GM19395 (cell line): ENCODE measurements around the gene HPRT1.

Source experiments
- ATAC-seq: cut with Tn5 transposase; IDR thresholded peaks from one replicate; pipeline ENCODE4 v1.9.1; 2021; ENCODE audit warnings: mild to moderate bottlenecking, moderate library complexity; ENCODE audit not compliant: unreplicated experiment

Gene HPRT1

DNA sequence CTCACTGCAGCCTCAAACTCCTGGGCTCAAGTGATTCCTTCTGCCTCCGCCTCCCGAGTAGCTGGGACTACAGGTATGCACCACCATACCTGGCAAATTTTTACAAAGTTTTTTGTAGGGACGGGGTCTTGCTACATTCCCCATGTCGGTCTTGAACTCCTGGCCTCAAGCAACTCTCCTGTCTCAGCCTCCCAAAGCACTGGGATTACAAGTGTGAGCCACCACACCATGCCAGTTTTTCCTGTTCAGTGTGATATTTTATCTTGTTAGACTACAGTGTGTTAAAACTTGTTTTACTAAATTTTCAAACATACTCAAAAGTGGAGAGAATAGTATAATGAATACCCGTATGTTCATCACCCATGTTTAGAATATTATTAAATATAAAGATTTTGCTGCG lies 12.1 kb downstream of the HPRT1 start:
- no peak for ATAC-seq

GRCh38 chrX:134476284-134476683 lies 16.3 kb downstream of the HPRT1 start:
- no peak for ATAC-seq

GRCh38 chrX:134478374-134478773 lies 18.4 kb downstream of the HPRT1 start:
- ATAC-seq, result no peak

GRCh38 chrX:134480061-134480460 lies 20.1 kb downstream of the HPRT1 start:
- ATAC-seq, result no peak

DNA sequence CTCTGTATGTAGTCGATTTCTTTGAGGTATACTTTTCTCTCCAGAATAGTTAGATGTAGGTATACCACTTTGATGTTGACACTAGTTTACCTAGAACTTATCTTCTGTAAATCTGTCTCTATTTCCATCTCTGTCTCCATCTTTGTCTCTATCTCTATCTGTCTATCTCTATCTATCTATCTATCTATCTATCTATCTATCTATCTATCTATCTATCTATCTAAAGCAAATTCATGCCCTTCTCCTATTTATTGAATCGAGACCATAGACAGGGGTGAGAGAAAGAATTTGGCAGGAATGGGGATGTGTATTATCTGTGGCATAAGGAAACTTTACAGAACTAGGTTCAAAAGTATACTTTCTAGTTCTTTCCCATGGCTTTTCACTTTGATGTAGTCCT lies 21.4 kb downstream of the HPRT1 start:
- ATAC-seq, result no peak

DNA sequence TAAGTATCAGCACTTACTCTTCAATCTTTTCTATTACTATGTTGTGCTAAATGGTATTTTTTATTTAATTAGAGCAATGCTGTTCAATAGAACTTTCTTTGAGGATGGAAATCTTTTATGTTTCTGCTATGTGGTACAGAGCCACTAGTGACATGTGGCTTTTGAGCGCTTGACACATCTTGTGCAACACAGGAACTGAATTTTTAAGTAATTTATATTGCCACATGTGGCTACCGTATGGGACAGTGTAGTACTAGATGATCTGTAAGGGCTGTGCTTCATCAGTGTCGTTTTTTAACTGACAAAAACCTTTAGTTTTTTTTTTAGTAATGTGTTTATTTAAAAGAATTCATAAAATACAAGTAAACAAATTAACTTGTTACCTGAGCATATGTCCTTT lies 22.4 kb downstream of the HPRT1 start:
- ATAC-seq, result no peak

- ATAC-seq, result no peak
Observed at GRCh38 chrX:134484039-134484438, 24.1 kb downstream of the HPRT1 start.

GRCh38 chrX:134501941-134502340 lies 42.0 kb downstream of the HPRT1 start:
- no peak for ATAC-seq

DNA sequence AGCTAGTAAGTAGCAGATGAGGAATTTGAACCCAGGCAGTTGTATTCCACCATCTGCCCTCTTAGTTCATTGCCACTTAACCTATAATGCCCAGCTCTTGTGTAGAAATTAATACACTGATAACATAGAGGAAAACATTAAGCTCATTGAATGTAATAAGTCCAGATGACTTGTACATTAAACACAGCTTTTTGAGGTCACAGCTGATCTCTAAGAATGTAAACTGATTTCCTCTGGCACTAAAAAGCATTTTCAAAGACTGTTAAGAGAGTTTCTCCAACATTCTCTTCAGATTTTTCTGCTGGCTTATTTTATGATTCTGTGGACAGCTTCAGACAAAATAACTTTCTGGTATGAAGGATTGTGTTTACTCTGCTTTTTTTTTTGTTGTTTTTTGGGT lies 42.7 kb downstream of the HPRT1 start:
- no peak for ATAC-seq

- no peak for ATAC-seq
Observed at GRCh38 chrX:134512566-134512965, 52.6 kb downstream of the HPRT1 start.

DNA sequence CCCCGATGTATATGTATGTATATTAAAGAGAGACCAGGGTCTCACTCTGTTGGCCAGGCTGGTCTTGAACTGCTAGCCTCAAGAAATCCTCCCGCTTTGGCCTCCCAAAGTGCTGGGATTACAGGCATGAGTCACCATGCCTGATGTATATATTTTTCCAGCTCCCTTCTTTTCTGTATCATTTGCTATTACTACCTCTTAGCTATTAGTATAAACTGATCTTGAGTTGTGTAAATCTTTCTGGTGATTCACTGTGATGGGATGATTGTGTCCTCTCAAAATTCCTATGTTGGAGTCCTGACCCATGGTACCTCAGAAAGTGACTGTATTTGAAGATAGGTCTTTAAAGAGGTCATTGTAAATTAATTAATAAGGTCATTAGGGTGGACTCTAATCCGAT lies 53.1 kb downstream of the HPRT1 start:
- no peak for ATAC-seq

DNA sequence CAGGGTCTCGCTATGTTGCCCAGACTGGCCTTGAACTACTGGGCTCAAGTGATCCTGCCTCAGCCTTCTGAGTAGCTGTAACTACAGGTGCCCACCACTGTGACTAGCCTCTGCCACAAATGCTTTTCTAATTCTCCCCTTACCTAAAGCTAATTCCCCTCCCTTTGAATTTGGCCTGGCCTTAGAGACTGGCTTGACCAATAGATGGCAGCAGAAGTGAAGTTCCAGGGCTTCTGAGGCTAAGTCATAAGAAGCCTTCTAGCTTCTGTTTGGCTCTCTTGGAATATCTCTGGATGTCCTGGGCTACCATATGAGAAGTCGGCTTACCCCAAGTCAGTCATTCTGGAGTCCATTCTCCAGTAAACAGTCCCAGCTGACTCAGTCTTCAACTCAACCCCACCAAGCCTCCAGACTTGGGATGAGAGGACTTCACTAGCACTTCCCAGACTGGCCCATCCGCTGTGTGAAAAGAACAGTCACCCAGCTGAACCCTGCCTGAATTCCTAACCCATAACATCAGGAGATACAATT lies 61.0 kb downstream of the HPRT1 start:
- ATAC-seq, result no peak

DNA sequence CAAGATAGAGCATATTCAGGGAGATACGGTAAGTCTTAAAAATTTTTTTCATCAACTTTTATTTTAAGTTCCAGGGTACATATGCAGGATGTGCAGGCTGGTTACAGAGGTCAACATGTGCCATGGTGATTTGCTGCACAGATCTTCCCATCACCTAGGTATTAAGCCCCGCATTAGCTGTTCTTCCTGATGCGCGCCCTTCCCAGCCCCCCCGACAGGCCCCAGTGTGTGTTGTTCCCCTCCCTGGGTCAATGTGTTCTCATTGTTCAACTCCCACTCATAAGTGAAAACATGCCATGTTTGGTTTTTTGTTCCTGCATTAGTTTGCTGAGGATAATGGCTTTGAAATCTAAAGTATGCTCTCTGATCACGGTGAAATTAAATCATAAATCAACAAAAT lies 64.2 kb downstream of the HPRT1 start:
- ATAC-seq, result no peak

DNA sequence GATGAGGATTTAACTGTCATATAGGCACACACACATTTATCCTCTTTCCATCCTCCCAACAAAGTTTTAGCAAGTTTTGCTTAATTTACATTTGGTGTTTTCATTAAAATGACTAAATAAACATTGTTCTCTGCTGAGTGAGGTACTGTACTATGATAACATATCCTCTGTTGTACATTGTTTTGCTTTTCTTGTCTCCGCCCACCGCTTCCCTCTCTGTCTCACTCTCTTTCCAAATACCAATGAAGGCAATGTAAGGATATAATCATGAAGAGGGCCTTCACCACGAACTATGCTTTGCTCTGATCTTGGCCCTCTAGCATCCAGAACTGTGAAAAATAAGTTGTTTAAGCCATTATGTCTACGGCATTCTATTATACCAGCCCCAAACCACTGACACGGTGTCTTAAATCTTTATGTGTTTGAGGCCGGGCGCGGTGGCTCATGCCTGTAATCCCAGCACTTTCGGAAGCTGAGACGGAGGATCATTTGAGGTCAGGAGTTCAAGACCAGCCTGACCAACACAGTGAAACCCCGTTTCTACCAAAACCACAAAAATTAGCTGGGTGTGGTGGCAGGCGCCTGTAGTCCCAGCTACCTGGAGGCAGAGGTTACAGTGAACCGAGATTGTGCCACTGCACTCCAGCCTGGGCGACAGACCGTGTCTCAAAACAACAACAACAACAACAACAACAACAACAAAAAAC lies 65.3 kb downstream of the HPRT1 start:
- ATAC-seq, result no peak

DNA sequence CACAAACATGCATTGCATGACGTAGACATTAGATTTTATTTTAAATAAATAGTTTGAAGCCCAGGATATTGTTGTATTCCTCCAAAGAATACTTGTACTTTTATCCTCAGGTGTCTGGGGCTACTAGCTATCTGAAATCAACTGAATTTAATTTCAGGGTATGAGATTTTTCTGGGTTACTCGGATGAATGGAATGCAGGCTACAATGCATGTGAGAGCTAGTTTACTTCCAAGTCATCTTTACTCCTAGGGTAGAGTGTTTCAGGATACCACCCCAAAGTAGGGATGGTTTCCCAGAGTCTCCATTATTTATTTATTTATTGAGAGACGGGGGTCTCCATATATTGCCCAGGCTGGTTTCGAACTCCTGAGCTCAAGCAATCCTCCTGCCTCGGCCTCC lies 66.4 kb downstream of the HPRT1 start:
- no peak for ATAC-seq

- ATAC-seq, result no peak
Observed at GRCh38 chrX:134528960-134529359, 69.0 kb downstream of the HPRT1 start.

DNA sequence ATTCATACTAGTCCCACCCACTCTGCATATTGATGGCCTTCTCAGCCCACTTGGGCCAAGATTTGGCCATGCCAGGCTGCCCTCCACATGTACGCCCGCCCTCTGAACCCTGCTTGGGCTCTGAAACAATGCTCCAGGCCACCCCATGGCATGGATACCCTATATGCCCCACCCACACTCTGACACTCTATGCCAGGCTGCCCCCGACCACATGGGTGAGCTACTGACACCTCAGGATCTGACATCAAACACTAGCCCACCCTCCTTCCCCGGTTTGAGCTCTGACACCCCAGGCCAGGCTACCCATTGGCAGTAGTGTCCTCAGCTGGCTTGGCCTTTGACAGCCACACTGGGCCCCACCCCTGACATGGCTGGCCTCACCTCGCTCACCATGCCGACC lies 69.5 kb downstream of the HPRT1 start:
- ATAC-seq, result no peak

- no peak for ATAC-seq
Observed at GRCh38 chrX:134530845-134531244, 70.9 kb downstream of the HPRT1 start.

- no peak for ATAC-seq
Observed at GRCh38 chrX:134533352-134533751, 73.4 kb downstream of the HPRT1 start.

DNA sequence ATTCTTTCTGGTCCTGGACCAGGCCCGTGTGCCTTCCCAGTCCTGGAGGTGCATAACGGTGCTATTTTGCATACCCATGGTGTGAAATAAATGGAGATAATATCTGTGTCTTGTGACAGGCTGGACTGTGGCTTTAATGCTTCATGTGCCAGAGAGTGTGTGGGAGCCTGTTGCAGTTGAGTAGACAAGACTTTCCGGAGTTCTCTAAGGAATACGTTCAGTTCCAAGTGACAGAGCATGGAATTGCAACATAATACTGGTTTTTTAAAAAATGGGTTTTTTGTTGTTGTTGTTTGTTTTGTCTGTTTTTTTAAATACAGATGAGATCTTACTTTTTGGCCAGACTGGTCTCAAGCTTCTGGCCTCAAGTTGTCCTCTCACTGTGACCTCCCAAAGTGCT lies 74.0 kb downstream of the HPRT1 start:
- ATAC-seq, result no peak

DNA sequence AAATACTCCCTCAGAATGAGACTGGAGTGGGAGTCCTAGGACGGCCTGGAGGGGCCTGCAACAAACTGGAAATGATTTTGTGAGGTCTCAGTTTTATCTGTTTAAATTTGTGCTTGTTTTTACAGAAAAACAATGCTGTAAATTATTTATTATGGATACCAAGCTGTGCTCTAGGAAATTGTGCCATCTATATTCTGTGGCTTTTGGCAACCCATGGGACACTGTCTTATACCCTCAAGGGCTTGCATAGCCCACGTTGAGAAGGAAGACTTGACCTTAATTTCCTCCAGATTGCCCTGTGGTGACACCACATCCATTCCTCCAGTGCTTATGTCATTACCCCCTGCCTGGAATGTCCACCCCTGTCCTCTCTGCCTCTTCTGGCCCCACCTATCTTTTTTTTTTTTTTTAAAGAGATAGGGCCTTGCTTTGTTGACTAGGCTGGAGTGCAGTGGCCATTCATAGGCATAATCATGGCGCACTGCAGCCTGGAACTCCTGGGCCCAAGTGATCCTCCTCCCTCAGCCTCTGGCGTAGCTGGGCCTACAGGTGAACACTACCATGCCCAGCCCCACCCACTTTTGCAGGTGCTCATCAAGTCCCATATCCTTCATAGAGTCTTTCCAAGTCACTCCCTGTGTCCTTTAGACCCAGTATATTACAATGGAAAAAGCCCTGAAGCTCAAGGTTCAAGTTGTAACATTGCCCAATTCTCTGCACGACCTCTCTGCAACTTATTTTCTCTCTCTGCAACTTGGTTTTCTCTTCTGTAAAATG lies 77.4 kb downstream of the HPRT1 start:
- no peak for ATAC-seq

- no peak for ATAC-seq
Observed at GRCh38 chrX:134538316-134538715, 78.4 kb downstream of the HPRT1 start.
